IMR-90 (cell line): ENCODE results near the gene APP. TPM values are rescaled to one million over a fixed set of nuclear protein-coding genes. Genes with fewer than 3 reads are reported as not detected.

Source experiments
- ATAC-seq: fragments of 200-7000 bp; cut with Tn5 transposase; 2 replicates; pipeline ENCODE4 v1.9.1; 2020; ENCODE audit warnings: low read depth, mild to moderate bottlenecking, moderate library complexity
- BruUV-seq: library from RNA; stranded (reverse); fragments of 400-500 nt; replicated peaks from 2 replicates; lab custom pipeline; 2021; lab: Mats Ljungman, UMichigan
- CTCF ChIA-PET: fragments of 300-600 bp; formaldehyde crosslinking; extraction: SDS; loops from one replicate; lab custom pipeline; 2021; ENCODE audit warnings: antibody characterized with exemption; lab: Yijun Ruan, JAX
- POLR2A ChIA-PET: fragments of 300-600 bp; sonication (Branson Sonifier 250); formaldehyde crosslinking; loops from one replicate; lab custom pipeline; 2022; ENCODE audit warnings: antibody characterized with exemption; ENCODE audit not compliant: unreplicated experiment; lab: Charles Lee
- DNase-seq: peaks from one replicate; pipeline ENCODE4 v3.0.0; 2013
- H2AFZ ChIP-seq: replicated peaks from 2 replicates; pipeline ENCODE3; 2013; ENCODE audit warnings: low read length, mild to moderate bottlenecking; ENCODE audit not compliant: poor library complexity
- H2AK5ac ChIP-seq: 2 replicates; pipeline ENCODE4 v1.6.1; 2013; ENCODE audit warnings: low read depth, low read length, inconsistent platforms
- H2AK9ac ChIP-seq: replicated peaks from 2 replicates; pipeline ENCODE3; 2013; ENCODE audit warnings: mild to moderate bottlenecking, low read depth, low read length, moderate library complexity; ENCODE audit not compliant: poor library complexity
- H2BK120ac ChIP-seq: 2 replicates; pipeline ENCODE4 v1.6.1; 2013; ENCODE audit warnings: low read depth, low read length, inconsistent platforms
- H2BK15ac ChIP-seq: 3 replicates; pipeline ENCODE4 v1.6.1; 2013; ENCODE audit warnings: low read depth, low read length, inconsistent platforms
- H2BK20ac ChIP-seq: 2 replicates; pipeline ENCODE4 v1.6.1; 2013; ENCODE audit warnings: low read depth, mild to moderate bottlenecking, inconsistent platforms, low read length, moderate library complexity
- H2BK5ac ChIP-seq: 2 replicates; pipeline ENCODE4 v1.6.1; 2013; ENCODE audit warnings: mild to moderate bottlenecking, low read depth, low read length, inconsistent platforms; ENCODE audit not compliant: poor library complexity, severe bottlenecking
- H3K14ac ChIP-seq: replicated peaks from 2 replicates; pipeline ENCODE4 v1.6.1; 2013; ENCODE audit warnings: low read depth, low read length, inconsistent platforms
- H3K18ac ChIP-seq: 2 replicates; pipeline ENCODE4 v1.6.1; 2013; ENCODE audit warnings: low read depth, low read length, control low read depth
- H3K23ac ChIP-seq: 2 replicates; pipeline ENCODE4 v1.6.1; 2013; ENCODE audit warnings: low read depth, low read length, inconsistent platforms
- H3K27ac ChIP-seq: 2 replicates; pipeline ENCODE4 v1.5.1; 2013; ENCODE audit warnings: mild to moderate bottlenecking, control low read depth, low read length; ENCODE audit not compliant: insufficient read depth
- H3K27me3 ChIP-seq: 2 replicates; pipeline ENCODE4 v1.6.1; 2013; ENCODE audit warnings: low read length; ENCODE audit not compliant: control insufficient read depth, insufficient read depth
- H3K36me3 ChIP-seq: 2 replicates; pipeline ENCODE4 v1.6.1; 2013; ENCODE audit warnings: low read length, mixed read lengths; ENCODE audit not compliant: control insufficient read depth, insufficient read depth
- H3K4ac ChIP-seq: 2 replicates; pipeline ENCODE4 v1.6.1; 2013; ENCODE audit warnings: low read depth, low read length, inconsistent platforms
- H3K4me1 ChIP-seq: 2 replicates; pipeline ENCODE4 v1.6.1; 2013; ENCODE audit warnings: low read length, mixed read lengths; ENCODE audit not compliant: control insufficient read depth, insufficient read depth
- H3K4me2 ChIP-seq: 2 replicates; pipeline ENCODE4 v1.6.1; 2013; ENCODE audit warnings: low read depth, mild to moderate bottlenecking, control low read depth, low read length, moderate library complexity
- H3K4me3 ChIP-seq: 2 replicates; pipeline ENCODE4 v1.5.1; 2013; ENCODE audit warnings: low read depth, mild to moderate bottlenecking, control low read depth, low read length, moderate library complexity; ENCODE audit not compliant: insufficient read depth
- H3K56ac ChIP-seq: 2 replicates; pipeline ENCODE4 v1.6.1; 2013; ENCODE audit warnings: low read length, inconsistent platforms; ENCODE audit not compliant: insufficient read depth; ENCODE audit errors: extremely low read depth
- H3K79me1 ChIP-seq, 2 experiments: 2 replicates each; pipeline ENCODE4 v1.6.1; 2013; ENCODE audit warnings: low read length in 2 of 2, inconsistent platforms in 1 of 2, low read depth in 1 of 2
- H3K9ac ChIP-seq: 2 replicates; pipeline ENCODE4 v1.6.1; 2013; ENCODE audit warnings: low read depth, low read length, control low read depth
- H3K9me1 ChIP-seq: 2 replicates; pipeline ENCODE4 v1.6.1; 2013; ENCODE audit warnings: low read length, inconsistent platforms; ENCODE audit not compliant: insufficient read depth
- H3K9me3 ChIP-seq: 2 replicates; pipeline ENCODE4 v1.6.1; 2013; ENCODE audit warnings: low read length; ENCODE audit not compliant: control insufficient read depth, insufficient read depth
- H4K20me1 ChIP-seq: 2 replicates; pipeline ENCODE4 v1.6.1; 2013; ENCODE audit warnings: low read length, inconsistent platforms; ENCODE audit not compliant: insufficient read depth
- H4K5ac ChIP-seq: 2 replicates; pipeline ENCODE4 v1.6.1; 2013; ENCODE audit warnings: mild to moderate bottlenecking, low read depth, low read length, control low read depth
- H4K8ac ChIP-seq, 2 experiments: 2 replicates each; pipeline ENCODE4 v1.6.1; 2013; ENCODE audit warnings: low read depth in 2 of 2, low read length in 2 of 2, control low read depth in 1 of 2, inconsistent platforms in 1 of 2
- H4K91ac ChIP-seq: 2 replicates; pipeline ENCODE4 v1.6.1; 2013; ENCODE audit warnings: low read depth, low read length, inconsistent platforms; ENCODE audit not compliant: insufficient read depth
- BHLHE40 ChIP-seq: fragments of 150-350 bp; IDR thresholded peaks from 2 replicates; pipeline ENCODE4 v1.6.1; 2016; ENCODE audit warnings: mild to moderate bottlenecking, low read depth, low read length
- CEBPB ChIP-seq: IDR thresholded peaks from 2 replicates; pipeline ENCODE4 v1.6.1; 2012; ENCODE audit warnings: low read depth, low read length, improper control_type of control experiment
- CHD1 ChIP-seq: IDR thresholded peaks from 2 replicates; pipeline ENCODE4 v1.6.1; 2012; ENCODE audit warnings: low read depth, low read length, improper control_type of control experiment
- ELK1 ChIP-seq: fragments of 150-350 bp; IDR thresholded peaks from 2 replicates; pipeline ENCODE4 v1.6.1; 2016; ENCODE audit warnings: low read depth, mild to moderate bottlenecking, low read length, moderate library complexity, borderline replicate concordance
- FOS ChIP-seq: fragments of 150-350 bp; IDR thresholded peaks from 2 replicates; pipeline ENCODE4 v1.6.1; 2016; ENCODE audit warnings: low read depth, low read length
- MAFK ChIP-seq: IDR thresholded peaks from 2 replicates; pipeline ENCODE4 v1.6.1; 2012; ENCODE audit warnings: low read depth, low read length, improper control_type of control experiment
- MAZ ChIP-seq: IDR thresholded peaks from 2 replicates; pipeline ENCODE4 v1.6.1; 2012; ENCODE audit warnings: low read depth, mild to moderate bottlenecking, low read length, improper control_type of control experiment, moderate library complexity, borderline replicate concordance
- MXI1 ChIP-seq: IDR thresholded peaks from 2 replicates; pipeline ENCODE4 v1.6.1; 2012; ENCODE audit warnings: low read depth, mild to moderate bottlenecking, low read length, moderate library complexity, borderline replicate concordance
- NFE2L2 ChIP-seq: fragments of 150-350 bp; IDR thresholded peaks from 2 replicates; pipeline ENCODE4 v1.6.1; 2016; ENCODE audit warnings: low read depth, mild to moderate bottlenecking, low read length
- POLR2A ChIP-seq: IDR thresholded peaks from 2 replicates; pipeline ENCODE4 v1.6.1; 2012; ENCODE audit warnings: mild to moderate bottlenecking, low read depth, low read length
- RAD21 ChIP-seq: IDR thresholded peaks from 2 replicates; pipeline ENCODE4 v1.6.1; 2012; ENCODE audit warnings: low read length, improper control_type of control experiment
- RCOR1 ChIP-seq: IDR thresholded peaks from 2 replicates; pipeline ENCODE4 v1.6.1; 2012; ENCODE audit warnings: mild to moderate bottlenecking, low read length, improper control_type of control experiment; ENCODE audit not compliant: insufficient replicate concordance
- RFX5 ChIP-seq: IDR thresholded peaks from 2 replicates; pipeline ENCODE4 v1.8.0; 2012; ENCODE audit warnings: low read depth, mild to moderate bottlenecking, low read length, moderate library complexity
- SMC3 ChIP-seq: fragments of 150-350 bp; IDR thresholded peaks from 2 replicates; pipeline ENCODE4 v1.6.1; 2016; ENCODE audit warnings: low read depth, mild to moderate bottlenecking, antibody characterized with exemption, low read length, moderate library complexity
- WGBS, 2 experiments: methylation state at CpG; one replicate each; pipeline versions ENCODE4 v1.1.5 to v1.1.7; 2013; ENCODE audit warnings: missing lambda C conversion rate in 2 of 2; ENCODE audit not compliant: insufficient read length in 1 of 2; ENCODE audit errors: extremely low coverage in 2 of 2; 5-methylcytosine and 5-hydroxymethylcytosine counted together
- dilution Hi-C: fragments of 300-500 bp; cut with HindIII; formaldehyde crosslinking; loops from one replicate; pipeline ENCODE4 v1.14.3; 2018; ENCODE audit warnings: low sequenced_read_pairs; ENCODE audit not compliant: unreplicated experiment
- in situ Hi-C: fragments of 300-500 bp; cut with MboI; formaldehyde crosslinking; loops from 3 replicates; pipeline ENCODE4 v1.14.3; 2019; ENCODE audit warnings: low sequenced_read_pairs, inconsistent platforms, mixed read lengths
- intact Hi-C: fragments of 100-400 bp; cut with micrococcal nuclease; formaldehyde crosslinking; loops from 2 replicates; pipeline ENCODE4 v1.10.0; 2022
- polyA plus RNA-seq, 3 experiments: library from polyadenylated mRNA; depleted of rRNA; stranded (reverse); fragments of >200 nt; gene quantifications; 2 replicates each; pipeline ENCODE4 v1.2.3, GENCODE V29; 2012; ENCODE audit warnings: low replicate concordance in 1 of 3
- total RNA-seq: library from RNA; depleted of rRNA; stranded (reverse); fragments of >200 nt; gene quantifications from 2 replicates; pipeline ENCODE4 v1.2.3, GENCODE V29; 2012
- TF ChIP-seq, protein P1 (sequence below): conservative IDR thresholded peaks from 2 replicates; pipeline ENCODE4 v1.5.1; 2012; ENCODE audit warnings: mild to moderate bottlenecking, low read depth, low read length, improper control_type of control experiment
- TF ChIP-seq, protein P2 (sequence below): fragments of 150-350 bp; IDR thresholded peaks from 2 replicates; pipeline ENCODE4 v1.6.1; 2017; ENCODE audit warnings: mild to moderate bottlenecking, antibody characterized with exemption, low read length, low read depth

Gene APP
- total and polyA plus RNA-seq, 2 of the 4 experiments (the other 2 are of a cell fraction): 191 to 530 TPM

DNA sequence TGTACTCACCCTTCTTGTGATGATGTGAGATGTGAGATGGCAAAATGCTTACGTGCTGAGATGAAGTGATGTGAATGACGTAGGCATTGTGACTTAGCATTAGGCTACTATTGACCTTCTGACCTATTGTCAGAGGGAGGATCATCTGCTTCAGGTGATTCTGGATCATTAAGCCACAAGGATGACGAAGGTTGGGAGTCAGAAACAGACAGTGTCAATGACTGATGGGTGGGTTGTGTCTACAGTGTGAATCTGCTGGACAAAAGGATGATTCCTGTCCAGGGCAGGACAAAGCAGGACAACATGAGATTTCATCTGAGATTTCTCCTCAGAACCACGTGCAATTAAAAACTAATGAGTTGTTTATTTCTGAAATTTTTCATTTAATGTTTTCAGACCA lies 306.8 kb downstream of the APP start:
- Histone ChIP-seq H3K18ac (no peak overlapping the region), H2AK9ac (no peak overlapping the region), H4K20me1 (no peaks in the 10 kb centered on the region), H3K9ac (no peak overlapping the region), H3K4me1 (no peaks in the 10 kb centered on the region), H3K4ac (no peak overlapping the region), H3K36me3 (no peaks in the 10 kb centered on the region), H4K91ac (no peak overlapping the region), H3K4me3 (no peak overlapping the region), H2BK5ac (no peak overlapping the region), H2AK5ac (no peak overlapping the region), H3K79me1 (no peaks in the 10 kb centered on the region), H2BK15ac (no peak overlapping the region), H2BK20ac (no peak overlapping the region), H2AFZ (no peak overlapping the region), H3K27ac (no peak overlapping the region), H3K9me3 (peaks cover 5% of the 10 kb centered on the region; the same call in 1 of the 2 replicates), H3K9me1 (no peaks in the 10 kb centered on the region), H3K56ac (no peak overlapping the region), H4K8ac (no peak overlapping the region), H2BK120ac (no peak overlapping the region), H3K23ac (no peak overlapping the region), H3K4me2 (no peak overlapping the region), H4K5ac (no peak overlapping the region), H3K14ac (no peak overlapping the region), H3K27me3 (no peaks in the 10 kb centered on the region)
- DNase-seq: no peak
- no peak for ATAC-seq
- ChIA-PET CTCF (no interaction called here), POLR2A (no interaction called here)
- no TSS peak for BruUV-seq
- intact Hi-C loops: loop anchor here (5.0 kb wide), 1 partner anchor 256 kb away; the partner anchor contains the start of gene MRPL39
- in situ Hi-C loops: loop anchor here (5.0 kb wide), 1 partner anchor 256 kb away; the partner anchor contains the start of gene MRPL39
- dilution Hi-C loops: no loop called here
- TF ChIP-seq NFE2L2: no peak
- no peak for TF ChIP-seq FOS
- no peak for TF ChIP-seq MAFK
- TF ChIP-seq CHD1: no peak
- TF ChIP-seq, protein P1, sequence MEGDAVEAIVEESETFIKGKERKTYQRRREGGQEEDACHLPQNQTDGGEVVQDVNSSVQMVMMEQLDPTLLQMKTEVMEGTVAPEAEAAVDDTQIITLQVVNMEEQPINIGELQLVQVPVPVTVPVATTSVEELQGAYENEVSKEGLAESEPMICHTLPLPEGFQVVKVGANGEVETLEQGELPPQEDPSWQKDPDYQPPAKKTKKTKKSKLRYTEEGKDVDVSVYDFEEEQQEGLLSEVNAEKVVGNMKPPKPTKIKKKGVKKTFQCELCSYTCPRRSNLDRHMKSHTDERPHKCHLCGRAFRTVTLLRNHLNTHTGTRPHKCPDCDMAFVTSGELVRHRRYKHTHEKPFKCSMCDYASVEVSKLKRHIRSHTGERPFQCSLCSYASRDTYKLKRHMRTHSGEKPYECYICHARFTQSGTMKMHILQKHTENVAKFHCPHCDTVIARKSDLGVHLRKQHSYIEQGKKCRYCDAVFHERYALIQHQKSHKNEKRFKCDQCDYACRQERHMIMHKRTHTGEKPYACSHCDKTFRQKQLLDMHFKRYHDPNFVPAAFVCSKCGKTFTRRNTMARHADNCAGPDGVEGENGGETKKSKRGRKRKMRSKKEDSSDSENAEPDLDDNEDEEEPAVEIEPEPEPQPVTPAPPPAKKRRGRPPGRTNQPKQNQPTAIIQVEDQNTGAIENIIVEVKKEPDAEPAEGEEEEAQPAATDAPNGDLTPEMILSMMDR: no peak
- TF ChIP-seq BHLHE40: no peak
- TF ChIP-seq, protein P2, sequence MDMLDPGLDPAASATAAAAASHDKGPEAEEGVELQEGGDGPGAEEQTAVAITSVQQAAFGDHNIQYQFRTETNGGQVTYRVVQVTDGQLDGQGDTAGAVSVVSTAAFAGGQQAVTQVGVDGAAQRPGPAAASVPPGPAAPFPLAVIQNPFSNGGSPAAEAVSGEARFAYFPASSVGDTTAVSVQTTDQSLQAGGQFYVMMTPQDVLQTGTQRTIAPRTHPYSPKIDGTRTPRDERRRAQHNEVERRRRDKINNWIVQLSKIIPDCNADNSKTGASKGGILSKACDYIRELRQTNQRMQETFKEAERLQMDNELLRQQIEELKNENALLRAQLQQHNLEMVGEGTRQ: no peak
- no peak for TF ChIP-seq SMC3
- no peak for TF ChIP-seq RAD21
- no peak for TF ChIP-seq CEBPB
- TF ChIP-seq ELK1: no peak
- TF ChIP-seq MAZ: no peak
- no peak for TF ChIP-seq RCOR1
- TF ChIP-seq MXI1: no peak
- no peak for TF ChIP-seq POLR2A
- no peak for TF ChIP-seq RFX5
- no CpG with 5 or more reads among the region's 4 CpGs for WGBS, 2 experiments
